UCSD-AML1 (cell line): ENCODE data around the gene PTGFRN.
"Not testable (repeated sequence)": the region's sequence is repeated elsewhere in the genome, so short reads cannot be mapped to it uniquely, and the experiment has no call there.

ENCODE experiments used
- DNase-seq: peaks from one replicate; lab custom pipeline; 2025; ENCODE audit not compliant: unreplicated experiment; lab: John Stamatoyannopoulos, UW

PTGFRN gene

GRCh38 chr1:116909512-116910378 is at the start of gene PTGFRN:
PTGFRN (plus strand) TSS chr1:116909916; CDS start chr1:116910204, 288 bp downstream.
- DNase-seq, result no peak

- not testable (repeated sequence) for DNase-seq
Measured at GRCh38 chr1:116860167-116860566, 49.5 kb upstream of the PTGFRN start.

- no peak for DNase-seq
Measured at GRCh38 chr1:116861137-116861536, 48.6 kb upstream of the PTGFRN start.

GRCh38 chr1:116863031-116863430 is 46.7 kb upstream of the PTGFRN start:
- DNase-seq, result not testable (repeated sequence)

GRCh38 chr1:116866478-116866877 is 43.2 kb upstream of the PTGFRN start:
- not testable (repeated sequence) for DNase-seq

- DNase-seq, result no peak
Measured at GRCh38 chr1:116868385-116868784, 41.3 kb upstream of the PTGFRN start.

GRCh38 chr1:116869611-116870010 is 40.1 kb upstream of the PTGFRN start:
- DNase-seq, result no peak

GRCh38 chr1:116870300-116870699 is 39.4 kb upstream of the PTGFRN start:
- DNase-seq, result no peak

GRCh38 chr1:116871779-116872146 is 38.0 kb upstream of the PTGFRN start:
- no peak for DNase-seq

- no peak for DNase-seq
Measured at GRCh38 chr1:116873680-116874271, 35.9 kb upstream of the PTGFRN start.

GRCh38 chr1:116874733-116875249 is 34.9 kb upstream of the PTGFRN start:
- DNase-seq, result no peak

GRCh38 chr1:116875391-116875790 is 34.3 kb upstream of the PTGFRN start:
- no peak for DNase-seq

GRCh38 chr1:116875946-116876345 is 33.8 kb upstream of the PTGFRN start:
- DNase-seq, result not testable (repeated sequence)

- no peak for DNase-seq
Measured at GRCh38 chr1:116877141-116877818, 32.4 kb upstream of the PTGFRN start.

- peak; percentile 75 for DNase-seq
Measured at GRCh38 chr1:116878804-116879477, 30.8 kb upstream of the PTGFRN start.

- no peak for DNase-seq
Measured at GRCh38 chr1:116879478-116880133, 30.1 kb upstream of the PTGFRN start.

- DNase-seq, result no peak
Measured at GRCh38 chr1:116880917-116881316, 28.8 kb upstream of the PTGFRN start.

- DNase-seq, result peak; percentile 47
Measured at GRCh38 chr1:116881879-116882520, 27.7 kb upstream of the PTGFRN start.

GRCh38 chr1:116882866-116883265 is 26.9 kb upstream of the PTGFRN start:
- DNase-seq, result no peak

GRCh38 chr1:116886291-116886878 is 23.3 kb upstream of the PTGFRN start:
- DNase-seq, result no peak
